HEK293T (cell line): Measurements from ENCODE around the gene ANKFN1.

Experiments
- CTCF ChIA-PET: fragments of 350-600 bp; formaldehyde crosslinking; extraction: SDS; loops from one replicate; lab custom pipeline; 2021; ENCODE audit warnings: antibody characterized with exemption, inconsistent platforms; lab: Yijun Ruan, JAX
- POLR2A ChIA-PET: fragments of 350-600 bp; formaldehyde crosslinking; extraction: SDS; loops from one replicate; lab custom pipeline; 2020; ENCODE audit warnings: antibody characterized with exemption, inconsistent platforms; lab: Yijun Ruan, JAX
- DNase-seq: peaks from one replicate; pipeline ENCODE4 v3.0.0; 2012; ENCODE audit warnings: mixed read lengths; ENCODE audit errors: extremely low spot score
- ARNT ChIP-seq: fragments of 450-650 bp; IDR thresholded peaks from 2 replicates; pipeline ENCODE4 v1.6.1; 2017; ENCODE audit warnings: mild to moderate bottlenecking
- BHLHE40 ChIP-seq: fragments of 450-650 bp; IDR thresholded peaks from 2 replicates; pipeline ENCODE4 v1.6.1; 2016; ENCODE audit warnings: mild to moderate bottlenecking, moderate library complexity, borderline replicate concordance
- CTBP1 ChIP-seq: fragments of 450-650 bp; IDR thresholded peaks from 2 replicates; pipeline ENCODE4 v1.6.1; 2016; ENCODE audit warnings: borderline replicate concordance
- ELF4 ChIP-seq: fragments of 450-650 bp; IDR thresholded peaks from 2 replicates; pipeline ENCODE4 v1.6.1; 2017; ENCODE audit warnings: antibody characterized with exemption
- FOXA1 ChIP-seq: fragments of 450-650 bp; IDR thresholded peaks from 2 replicates; pipeline ENCODE4 v1.6.1; 2016; ENCODE audit warnings: mild to moderate bottlenecking
- FOXK2 ChIP-seq: fragments of 450-650 bp; IDR thresholded peaks from 2 replicates; pipeline ENCODE4 v1.6.1; 2016; ENCODE audit warnings: mild to moderate bottlenecking
- FOXM1 ChIP-seq: fragments of 450-650 bp; IDR thresholded peaks from 2 replicates; pipeline ENCODE4 v1.6.1; 2017; ENCODE audit warnings: mild to moderate bottlenecking, borderline replicate concordance
- HDGF ChIP-seq: fragments of 450-650 bp; IDR thresholded peaks from 2 replicates; pipeline ENCODE4 v1.6.1; 2017; ENCODE audit warnings: antibody characterized with exemption, borderline replicate concordance
- L3MBTL2 ChIP-seq: fragments of 450-650 bp; conservative IDR thresholded peaks from 2 replicates; pipeline ENCODE4 v1.6.1; 2016; ENCODE audit warnings: mild to moderate bottlenecking
- LEF1 ChIP-seq: fragments of 450-650 bp; IDR thresholded peaks from 2 replicates; pipeline ENCODE4 v1.6.1; 2017; ENCODE audit warnings: mild to moderate bottlenecking, borderline replicate concordance
- NFRKB ChIP-seq: fragments of 450-650 bp; IDR thresholded peaks from 2 replicates; pipeline ENCODE4 v1.6.1; 2016; ENCODE audit warnings: mild to moderate bottlenecking, moderate library complexity
- SP1 ChIP-seq: fragments of 450-650 bp; IDR thresholded peaks from 2 replicates; pipeline ENCODE4 v1.6.1; 2017
- SUZ12 ChIP-seq: fragments of 450-650 bp; IDR thresholded peaks from 2 replicates; pipeline ENCODE4 v1.6.1; 2016; ENCODE audit warnings: mild to moderate bottlenecking
- TARDBP ChIP-seq: fragments of 450-650 bp; IDR thresholded peaks from 2 replicates; pipeline ENCODE4 v1.6.1; 2016
- ZNF384 ChIP-seq: fragments of 450-650 bp; IDR thresholded peaks from 2 replicates; pipeline ENCODE4 v1.6.1; 2016
- TF ChIP-seq, protein P1 (sequence below): fragments of 450-650 bp; IDR thresholded peaks from 2 replicates; pipeline ENCODE4 v1.6.1; 2016

The ANKFN1 gene

DNA sequence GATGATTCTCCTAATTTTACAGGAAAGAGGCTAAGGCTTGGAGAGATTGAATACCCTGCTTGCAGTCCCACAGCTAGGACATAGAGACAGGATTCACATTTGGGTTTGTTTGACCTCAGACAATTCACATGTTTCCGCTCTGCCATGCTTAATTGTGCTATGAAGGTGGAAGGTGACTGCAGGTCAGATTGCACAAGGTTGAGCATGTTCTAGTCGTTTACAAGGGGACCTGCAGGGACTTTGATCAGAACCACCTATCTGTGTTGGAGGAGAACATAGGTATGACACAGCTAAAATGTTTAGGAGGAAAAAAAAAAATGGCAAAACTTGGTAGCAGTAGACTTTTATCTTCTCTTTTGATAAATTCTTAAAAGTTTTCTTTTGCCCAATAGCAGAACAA lies 4.9 kb upstream of the ANKFN1 start:
- TF ChIP-seq SUZ12 (no peak), FOXM1 (no peak), NFRKB (no peak), HDGF (no peak), FOXA1 (no peak)
- TF ChIP-seq, protein P1, sequence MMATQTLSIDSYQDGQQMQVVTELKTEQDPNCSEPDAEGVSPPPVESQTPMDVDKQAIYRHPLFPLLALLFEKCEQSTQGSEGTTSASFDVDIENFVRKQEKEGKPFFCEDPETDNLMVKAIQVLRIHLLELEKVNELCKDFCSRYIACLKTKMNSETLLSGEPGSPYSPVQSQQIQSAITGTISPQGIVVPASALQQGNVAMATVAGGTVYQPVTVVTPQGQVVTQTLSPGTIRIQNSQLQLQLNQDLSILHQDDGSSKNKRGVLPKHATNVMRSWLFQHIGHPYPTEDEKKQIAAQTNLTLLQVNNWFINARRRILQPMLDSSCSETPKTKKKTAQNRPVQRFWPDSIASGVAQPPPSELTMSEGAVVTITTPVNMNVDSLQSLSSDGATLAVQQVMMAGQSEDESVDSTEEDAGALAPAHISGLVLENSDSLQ: no peak
- CTCF ChIA-PET: no interaction called here

DNA sequence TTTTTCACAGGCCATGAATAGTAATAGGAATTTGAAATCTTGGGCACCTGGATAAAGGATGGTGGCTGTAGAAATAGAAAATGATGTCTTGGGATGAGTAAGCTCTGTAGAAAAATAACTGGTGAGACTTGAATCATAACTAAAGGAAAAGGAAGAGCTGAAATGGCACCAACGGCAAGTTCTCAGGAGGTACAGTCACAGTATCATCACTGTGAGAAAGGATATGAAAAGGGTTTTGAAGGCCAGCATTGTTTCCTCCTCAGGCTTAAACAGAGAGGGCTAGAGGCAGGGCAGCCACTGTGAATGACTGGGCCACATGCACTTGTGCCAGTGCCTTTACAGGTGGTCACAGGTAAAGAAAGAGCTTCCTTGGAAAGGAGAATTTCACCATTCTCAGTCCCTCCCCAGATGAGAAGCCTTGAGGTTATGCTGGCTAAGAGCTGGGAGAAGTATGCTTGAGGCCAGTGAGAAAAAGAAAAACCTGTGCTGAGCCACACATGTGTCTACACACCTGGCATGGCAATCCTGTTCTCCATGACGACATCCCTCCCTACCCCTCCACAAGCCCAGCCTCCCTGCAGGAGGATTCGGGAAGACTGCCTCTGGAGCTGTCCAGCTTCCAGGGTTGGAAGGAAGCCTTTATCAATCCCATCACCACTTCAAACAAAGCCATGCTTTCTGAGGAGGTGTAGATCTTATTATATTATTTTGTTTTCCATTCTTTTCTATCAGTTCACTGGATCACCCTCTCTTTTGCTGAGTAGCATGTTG lies 3.8 kb upstream of the ANKFN1 start:
- CTCF ChIA-PET: interaction anchor here (0.6 kb wide), 1 partner anchor 55 kb away, joined by 4 read pairs; no protein-coding TSS in a partner anchor
- DNase-seq: no peak
- no peak for TF ChIP-seq CTBP1
- no peak for TF ChIP-seq FOXM1
- no peak for TF ChIP-seq HDGF
- TF ChIP-seq ZNF384: no peak
- POLR2A ChIA-PET: no interaction called here

More for the DNA sequence above, 4.9 kb upstream of the ANKFN1 start:
- POLR2A ChIA-PET: no interaction called here
- DNase-seq: no peak

DNA sequence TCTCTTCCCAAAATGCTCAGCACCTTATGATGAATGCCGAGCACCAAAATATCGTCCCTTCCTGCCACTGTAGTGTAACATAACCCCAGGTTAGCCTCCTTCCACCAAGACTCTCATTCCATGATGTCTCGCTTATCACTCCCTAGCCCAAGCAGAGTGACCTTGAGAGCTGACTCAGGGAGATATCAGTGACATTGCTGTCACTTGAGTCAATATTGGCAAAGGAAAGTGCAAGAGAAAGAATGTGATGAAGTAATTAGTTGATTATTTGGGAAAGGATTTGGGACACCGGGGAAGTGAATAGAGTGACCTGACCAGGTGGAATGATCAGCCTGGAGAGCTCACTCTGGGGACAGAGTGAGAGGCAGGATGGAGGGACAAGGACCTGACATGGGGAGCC lies 2.6 kb upstream of the ANKFN1 start:
- DNase-seq: no peak
- TF ChIP-seq, protein P1: no peak
- TF ChIP-seq CTBP1: no peak
- no peak for TF ChIP-seq FOXM1
- no peak for TF ChIP-seq TARDBP
- no peak for TF ChIP-seq ELF4
- CTCF ChIA-PET: no interaction called here
- POLR2A ChIA-PET: no interaction called here

DNA sequence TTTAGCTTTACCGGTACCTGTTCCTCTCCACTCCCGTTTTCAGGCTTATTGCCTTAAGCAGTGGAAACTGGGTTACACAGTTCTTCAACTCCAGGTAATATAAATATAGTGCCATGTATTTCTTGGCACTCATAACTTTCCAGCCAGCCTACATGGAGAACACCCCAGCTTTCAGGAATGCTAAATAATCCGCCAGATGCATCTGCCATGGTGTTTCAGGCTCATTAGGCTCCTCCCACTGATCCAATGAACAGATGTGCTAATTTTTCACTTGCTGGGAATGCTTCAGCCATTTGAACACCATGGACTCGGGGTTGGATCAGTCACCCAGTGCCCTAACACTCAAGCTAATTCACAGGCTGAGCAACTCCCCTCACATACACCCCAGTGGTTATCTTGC lies 4.6 kb downstream of the ANKFN1 start:
- CTCF ChIA-PET: no interaction called here
- POLR2A ChIA-PET: interaction anchor here (0.5 kb wide), 1 partner anchor 33 kb away, joined by 3 read pairs; no protein-coding TSS in a partner anchor
- no peak for TF ChIP-seq HDGF
- TF ChIP-seq BHLHE40: no peak
- TF ChIP-seq TARDBP: no peak
- TF ChIP-seq FOXA1: no peak
- no peak for TF ChIP-seq FOXM1
- TF ChIP-seq LEF1: no peak
- no peak for TF ChIP-seq ELF4
- no peak for TF ChIP-seq SP1
- no peak for TF ChIP-seq ARNT
- no peak for TF ChIP-seq SUZ12
- no peak for TF ChIP-seq FOXK2
- TF ChIP-seq, protein P1: no peak
- TF ChIP-seq CTBP1: no peak
- no peak for TF ChIP-seq ZNF384
- no peak for TF ChIP-seq NFRKB
- no peak for TF ChIP-seq L3MBTL2
- DNase-seq: no peak

DNA sequence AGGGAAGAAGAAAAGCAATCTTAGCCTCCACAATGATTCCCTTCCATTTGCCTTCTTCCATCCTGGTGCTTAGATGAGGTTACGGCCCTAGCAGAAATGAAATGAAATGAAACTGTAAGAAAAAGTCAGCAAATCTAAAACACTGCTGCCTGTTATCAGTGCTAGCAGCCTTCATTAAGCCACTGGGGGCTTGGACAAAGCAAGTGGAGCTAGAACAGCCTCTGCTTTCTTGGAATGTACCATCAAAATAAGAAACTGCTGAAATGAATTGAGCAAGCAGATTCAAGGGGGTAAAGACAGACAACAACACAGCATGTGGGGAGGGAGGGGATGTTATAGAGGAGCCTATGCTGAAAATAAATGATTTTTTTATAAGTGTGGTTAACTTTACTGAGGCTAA lies 5.1 kb downstream of the ANKFN1 start:
- TF ChIP-seq CTBP1 (no peak), TARDBP (no peak), FOXK2 (no peak), LEF1 (no peak), SP1 (no peak), L3MBTL2 (no peak), SUZ12 (no peak), BHLHE40 (no peak), NFRKB (no peak), ELF4 (no peak), HDGF (no peak), ARNT (no peak), FOXA1 (no peak), ZNF384 (no peak), FOXM1 (no peak)
- TF ChIP-seq, protein P1: no peak
- DNase-seq: no peak
- ChIA-PET POLR2A (interaction anchor here (0.5 kb wide), 1 partner anchor 33 kb away, joined by 3 read pairs; no protein-coding TSS in a partner anchor), CTCF (no interaction called here)
